Measurements from ENCODE around the gene DMPK. TPM values are rescaled to one million over a fixed set of nuclear protein-coding genes. Genes with fewer than 3 reads are reported as not detected.

The DMPK gene
- total RNA-seq, 1 donor from 2014 or later, result 118 TPM

DNA sequence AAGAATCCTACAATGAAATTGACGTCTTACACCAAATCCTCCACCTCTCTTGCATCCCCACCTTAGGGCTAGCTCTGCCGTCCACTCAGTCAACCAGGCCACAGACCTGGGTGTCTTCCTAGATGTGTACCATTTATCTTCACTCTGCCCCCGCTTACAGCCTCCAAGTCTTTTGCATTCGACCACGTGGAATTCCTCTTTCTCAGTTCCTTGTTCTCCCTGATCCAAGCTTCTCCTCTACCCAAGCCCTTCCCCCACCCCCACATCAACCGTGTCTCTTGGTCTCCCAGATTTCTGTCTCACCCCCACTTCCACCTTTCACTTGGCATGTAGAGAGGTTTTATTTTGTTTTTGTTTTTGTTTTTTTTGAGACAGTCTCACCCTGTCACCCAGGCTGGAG lies 11.6 kb upstream of the DMPK start:
- Mint-ChIP-seq H3K4me1 (peaks cover 35% of the 10 kb centered on the region), H3K4me3 (peak overlapping the region; percentile 95), H3K36me3 (ENCODE audit: low read depth) (peaks cover 8% of the 10 kb centered on the region), H3K27me3 (ENCODE audit: low read depth) (no peaks in the 10 kb centered on the region), H3K27ac (ENCODE audit: unreplicated experiment) (no peak overlapping the region), H3K9me3 (no peaks in the 10 kb centered on the region)
- TF ChIP-seq CTCF (conservative IDR thresholded peaks at IDR 0.05), result no peak
- no peak for DNase-seq (ENCODE audit: low read depth, low spot score)

DNA sequence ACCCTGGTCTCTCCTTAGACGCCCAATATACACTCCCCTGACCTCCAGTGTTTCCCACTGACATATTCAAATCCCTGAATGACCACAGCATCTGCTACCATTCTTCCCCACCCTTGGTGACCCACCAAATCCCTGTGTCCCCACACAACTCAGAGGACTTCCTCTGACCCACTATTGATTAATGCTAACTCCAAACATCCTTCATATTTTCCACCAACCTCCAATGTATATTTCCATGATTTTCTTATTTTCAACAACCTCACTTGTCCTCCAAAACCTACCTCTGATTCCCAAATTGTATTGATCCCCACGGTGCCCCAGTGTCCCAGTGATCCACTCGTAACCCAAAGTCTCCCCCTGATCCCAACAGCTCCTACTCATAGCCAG lies 10.9 kb upstream of the DMPK start:
- Mint-ChIP-seq H3K4me3 (peak overlapping the region; percentile 95), H3K9me3 (no peaks in the 10 kb centered on the region), H3K4me1 (peaks cover 34% of the 10 kb centered on the region), H3K27me3 (ENCODE audit: low read depth) (no peaks in the 10 kb centered on the region), H3K36me3 (ENCODE audit: low read depth) (peaks cover 12% of the 10 kb centered on the region), H3K27ac (ENCODE audit: unreplicated experiment) (peak overlapping the region; percentile 97)
- no peak for TF ChIP-seq CTCF (conservative IDR thresholded peaks at IDR 0.05)
- DNase-seq (ENCODE audit: low read depth, low spot score), result no peak

DNA sequence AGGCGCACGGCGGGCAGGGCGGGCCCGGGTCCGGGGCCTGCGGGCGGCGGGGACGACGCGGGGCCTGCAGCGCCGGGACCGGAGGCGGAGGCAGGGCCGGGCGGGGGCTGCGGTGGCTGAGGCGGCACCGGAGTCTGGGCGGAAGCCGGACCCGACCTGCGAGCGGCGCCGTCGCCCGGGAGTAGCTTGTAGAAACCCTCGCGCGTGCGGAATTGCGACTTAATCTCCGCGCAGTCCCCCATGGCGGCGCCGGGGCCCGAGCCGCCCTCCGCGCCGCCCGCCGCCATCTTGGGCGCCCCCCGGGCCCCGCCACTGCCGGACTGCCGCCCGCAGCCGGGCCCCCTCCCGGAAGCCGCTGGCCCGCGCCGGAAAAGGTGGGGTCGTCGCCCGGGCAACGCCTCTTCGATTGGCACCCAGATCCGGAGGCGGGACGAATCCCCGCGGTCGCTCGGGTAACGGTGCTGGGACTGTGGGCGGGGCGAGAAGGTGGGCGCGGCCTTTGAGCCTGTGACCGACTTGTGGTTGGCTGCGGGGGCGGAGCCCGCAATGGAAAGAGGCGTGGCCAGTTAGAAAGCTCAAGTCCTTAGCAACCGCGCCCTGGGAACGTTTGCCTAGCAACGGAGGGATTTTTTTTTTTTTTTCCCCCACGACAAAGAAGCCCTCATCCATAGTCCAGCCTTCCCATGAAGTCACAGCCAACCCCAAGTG lies 10.3 kb upstream of the DMPK start, which contains the start of gene DMWD:
Gene DMWD (minus strand): TSS at position 376 of the 708 bp plus-strand sequence. CDS start 89 bp downstream, at position 287.
- peak within 1 kb of the TSS; percentile 97 for H3K27ac Mint-ChIP-seq (ENCODE audit: unreplicated experiment)
- no peaks in the 10 kb centered on the region for H3K27me3 Mint-ChIP-seq (ENCODE audit: low read depth)
- H3K4me1 Mint-ChIP-seq, result peaks cover 34% of the 10 kb centered on the region
- no peaks in the 10 kb centered on the region for H3K9me3 Mint-ChIP-seq
- DNase-seq (ENCODE audit: low read depth, low spot score), result peak; percentile 100
- no peak for TF ChIP-seq CTCF (conservative IDR thresholded peaks at IDR 0.05)
- H3K36me3 Mint-ChIP-seq (ENCODE audit: low read depth), result peaks cover 15% of the 10 kb centered on the region
- peak within 1 kb of the TSS; percentile 97 for H3K4me3 Mint-ChIP-seq

DNA sequence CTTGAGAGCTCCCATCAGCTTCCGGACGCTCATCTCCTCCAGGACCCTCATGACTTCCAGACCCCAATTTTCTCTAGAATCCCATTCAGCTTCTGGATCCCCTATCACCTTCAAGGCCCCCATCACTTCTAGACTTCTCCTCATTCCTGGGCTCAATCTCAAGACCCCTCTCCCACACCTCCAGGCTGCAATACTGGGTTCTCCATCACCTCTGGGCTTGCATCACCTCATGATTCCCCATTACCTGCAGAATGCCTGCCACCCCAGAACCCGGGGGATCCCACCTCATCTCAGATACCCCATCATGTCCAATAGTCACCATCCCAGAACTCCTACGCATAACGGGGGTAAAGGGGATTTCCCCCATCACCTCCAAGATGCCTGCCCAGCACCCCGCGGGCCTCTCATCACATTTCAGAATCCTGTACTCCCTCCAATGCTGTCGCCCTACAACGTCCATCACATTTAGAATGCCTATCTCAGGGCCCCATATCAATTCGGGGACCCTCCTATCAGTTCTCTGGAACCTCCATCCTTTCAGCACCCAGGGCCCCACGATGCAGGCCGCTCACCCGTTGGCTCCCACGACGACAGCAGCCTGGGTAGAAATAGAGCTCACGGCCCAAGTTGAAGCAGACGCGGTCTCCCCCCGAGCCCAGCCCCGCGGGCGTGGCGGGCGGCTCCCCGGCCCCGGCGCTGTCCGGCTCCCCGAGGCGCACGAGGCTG lies 9.6 kb upstream of the DMPK start:
- H3K4me1 Mint-ChIP-seq, result peaks cover 34% of the 10 kb centered on the region
- H3K27me3 Mint-ChIP-seq (ENCODE audit: low read depth), result no peaks in the 10 kb centered on the region
- peak overlapping the region; percentile 97 for H3K4me3 Mint-ChIP-seq
- H3K9me3 Mint-ChIP-seq, result no peaks in the 10 kb centered on the region
- no peak for TF ChIP-seq CTCF (conservative IDR thresholded peaks at IDR 0.05)
- H3K36me3 Mint-ChIP-seq (ENCODE audit: low read depth), result peaks cover 15% of the 10 kb centered on the region
- peak overlapping the region; percentile 97 for H3K27ac Mint-ChIP-seq (ENCODE audit: unreplicated experiment)
- DNase-seq (ENCODE audit: low read depth, low spot score), result no peak

GRCh38 chr19:45790942-45791341 lies 8.7 kb upstream of the DMPK start:
- Mint-ChIP-seq H3K4me3 (peak overlapping the region; percentile 97), H3K9me3 (no peaks in the 10 kb centered on the region), H3K27ac (ENCODE audit: unreplicated experiment) (no peak overlapping the region), H3K36me3 (ENCODE audit: low read depth) (peaks cover 15% of the 10 kb centered on the region), H3K4me1 (peaks cover 34% of the 10 kb centered on the region), H3K27me3 (ENCODE audit: low read depth) (no peaks in the 10 kb centered on the region)
- no peak for TF ChIP-seq CTCF (conservative IDR thresholded peaks at IDR 0.05)
- DNase-seq (ENCODE audit: low read depth, low spot score), result no peak

Measured in neural crest cell (in vitro differentiated cells).